SK-N-SH (cell line): Measurements from ENCODE around the gene LHX6. TPM values are rescaled to one million over a fixed set of nuclear protein-coding genes. Genes with fewer than 3 reads are reported as not detected.

Experiments
- CTCF ChIA-PET: fragments of 300-600, 350-600 bp; formaldehyde crosslinking; extraction: SDS; loops from one replicate; lab custom pipeline; 2021; lab: Yijun Ruan, JAX
- POLR2A ChIA-PET: fragments of 350-600 bp; sonication (Branson Sonifier 250); formaldehyde crosslinking; extraction: SDS; loops from one replicate; lab custom pipeline; 2020; ENCODE audit warnings: antibody characterized with exemption, inconsistent platforms; lab: Yijun Ruan, JAX
- DNase-seq: peaks from one replicate; pipeline ENCODE4 v3.0.0; 2012
- H2AFZ ChIP-seq: fragments of 200-600 bp; sonication (generic); 2 replicates; pipeline ENCODE4 v1.8.1; 2016; ENCODE audit warnings: antibody characterized with exemption, mild to moderate bottlenecking, low read depth
- H3F3A ChIP-seq: fragments of 200-600 bp; sonication (generic); replicated peaks from 2 replicates; pipeline ENCODE3; 2016; ENCODE audit warnings: antibody characterized with exemption, mild to moderate bottlenecking; ENCODE audit not compliant: insufficient read depth
- H3K27ac ChIP-seq, 2 experiments: fragments of 200-500 bp in 1 of 2; fragments of 200-600 bp in 1 of 2; sonication (Bioruptor generic) in 1 of 2; sonication (generic), shearing (Covaris generic) in 1 of 2; 2 replicates each; pipeline versions ENCODE4 v1.5.1 to v1.6.1; 2014 to 2016; ENCODE audit warnings: low read depth in 2 of 2, inconsistent platforms in 1 of 2, low read length in 1 of 2, mild to moderate bottlenecking in 1 of 2, mixed read lengths in 1 of 2
- H3K27me3 ChIP-seq: fragments of 200-600 bp; sonication (generic), shearing (Covaris generic); 2 replicates; pipeline ENCODE4 v1.6.1; 2016; ENCODE audit warnings: mixed run types; ENCODE audit not compliant: insufficient read depth
- H3K36me3 ChIP-seq, 2 experiments: fragments of 200-500 bp in 1 of 2; fragments of 200-600 bp in 1 of 2; sonication (Bioruptor generic) in 1 of 2; sonication (generic) in 1 of 2; replicated peaks in 1 of 2; 2 replicates each; pipeline versions ENCODE3 to v1.5.1; 2014 to 2016; ENCODE audit warnings: low read length in 1 of 2, mild to moderate bottlenecking in 1 of 2; ENCODE audit not compliant: insufficient read depth in 2 of 2, control insufficient read depth in 1 of 2
- H3K4me1 ChIP-seq, 2 experiments: fragments of 200-500 bp in 1 of 2; fragments of 200-600 bp in 1 of 2; sonication (Bioruptor generic) in 1 of 2; sonication (generic), shearing (Covaris generic) in 1 of 2; 2 replicates each; pipeline versions ENCODE4 v1.5.1 to v1.6.1; 2014 to 2016; ENCODE audit warnings: low read depth in 1 of 2, low read length in 1 of 2, mixed run types in 1 of 2; ENCODE audit not compliant: insufficient read depth in 2 of 2, control insufficient read depth in 1 of 2
- H3K4me2 ChIP-seq: fragments of 200-600 bp; sonication (generic), shearing (Covaris generic); 2 replicates; pipeline ENCODE4 v1.6.1; 2017; ENCODE audit warnings: mixed run types
- H3K4me3 ChIP-seq, 2 experiments: fragments of 200-500 bp in 1 of 2; fragments of 200-600 bp in 1 of 2; sonication (Bioruptor generic) in 1 of 2; sonication (generic), shearing (Covaris generic) in 1 of 2; 2 replicates each; pipeline versions ENCODE4 v1.5.1 to v1.8.1; 2014 to 2016; ENCODE audit warnings: low read depth in 2 of 2, inconsistent platforms in 1 of 2, low read length in 1 of 2, mild to moderate bottlenecking in 1 of 2, mixed read lengths in 1 of 2, moderate library complexity in 1 of 2
- H3K79me2 ChIP-seq: fragments of 200-600 bp; sonication (generic); 2 replicates; pipeline ENCODE4 v1.8.1; 2017; ENCODE audit warnings: mild to moderate bottlenecking; ENCODE audit not compliant: insufficient read depth
- H3K9ac ChIP-seq: fragments of 200-600 bp; sonication (generic); 2 replicates; pipeline ENCODE4 v1.6.1; 2017; ENCODE audit warnings: mixed run types
- H3K9me2 ChIP-seq: fragments of 200-600 bp; sonication (generic); 2 replicates; pipeline ENCODE4 v1.6.1; 2017; ENCODE audit warnings: mixed run types
- H3K9me3 ChIP-seq: fragments of 200-600 bp; sonication (generic); 2 replicates; pipeline ENCODE4 v1.6.1; 2017; ENCODE audit warnings: mixed run types, mild to moderate bottlenecking, moderate library complexity
- H4K20me1 ChIP-seq: fragments of 200-600 bp; sonication (generic); 2 replicates; pipeline ENCODE4 v1.6.1; 2017; ENCODE audit warnings: mild to moderate bottlenecking, mixed run types; ENCODE audit not compliant: insufficient read depth
- ELF1 ChIP-seq: IDR thresholded peaks from 2 replicates; pipeline ENCODE4 v1.4.0; 2012
- FOSL2 ChIP-seq: IDR thresholded peaks from 2 replicates; pipeline ENCODE4 v1.4.0; 2012; ENCODE audit warnings: low read depth, mild to moderate bottlenecking, moderate library complexity, borderline replicate concordance
- FOXJ3 ChIP-seq: sonication (generic); formaldehyde crosslinking; IDR thresholded peaks from 2 replicates; pipeline ENCODE4 v1.5.1; 2020; ENCODE audit warnings: mild to moderate bottlenecking, missing genetic modification reagents
- GABPA ChIP-seq: IDR thresholded peaks from 2 replicates; pipeline ENCODE4 v1.4.0; 2012; ENCODE audit warnings: low read depth, mild to moderate bottlenecking
- JUND ChIP-seq: IDR thresholded peaks from 2 replicates; pipeline ENCODE4 v1.4.0; 2012
- RCOR1 ChIP-seq: fragments of 150-350 bp; IDR thresholded peaks from 2 replicates; pipeline ENCODE4 v1.6.1; 2017; ENCODE audit warnings: antibody characterized with exemption, low read length
- REST ChIP-seq: IDR thresholded peaks from 2 replicates; pipeline ENCODE4 v1.6.1; 2012; ENCODE audit warnings: mild to moderate bottlenecking, low read depth, low read length, moderate library complexity
- SIN3A ChIP-seq: IDR thresholded peaks from 2 replicates; pipeline ENCODE4 v1.6.1; 2012; ENCODE audit warnings: low read depth, mild to moderate bottlenecking, low read length, moderate library complexity, borderline replicate concordance
- SMC3 ChIP-seq: IDR thresholded peaks from 2 replicates; pipeline ENCODE4 v1.6.1; 2012; ENCODE audit warnings: low read depth, low read length, improper control_type of control experiment
- WGBS: methylation state at CpG from one replicate; pipeline ENCODE4 v1.1.6; 2017; ENCODE audit warnings: low lambda C conversion rate; 5-methylcytosine and 5-hydroxymethylcytosine counted together
- polyA plus RNA-seq, 3 experiments: library from polyadenylated mRNA; depleted of rRNA; stranded (reverse); fragments of >200 nt; gene quantifications; 2 replicates each; pipeline ENCODE4 v1.2.3, GENCODE V29; 2012
- TF ChIP-seq, protein P1 (sequence below): IDR thresholded peaks from 2 replicates; pipeline ENCODE4 v1.4.0; 2012; ENCODE audit warnings: low read depth
- TF ChIP-seq, protein P2 (sequence below): IDR thresholded peaks from 2 replicates; pipeline ENCODE4 v1.4.0; 2012; ENCODE audit warnings: low read depth, borderline replicate concordance
- TF ChIP-seq, protein P3 (sequence below): IDR thresholded peaks from 2 replicates; pipeline ENCODE4; 2012

LHX6 gene
- polyA plus RNA-seq, 1 of the 3 experiments (the other 2 are of a cell fraction) = 0.02 TPM

DNA sequence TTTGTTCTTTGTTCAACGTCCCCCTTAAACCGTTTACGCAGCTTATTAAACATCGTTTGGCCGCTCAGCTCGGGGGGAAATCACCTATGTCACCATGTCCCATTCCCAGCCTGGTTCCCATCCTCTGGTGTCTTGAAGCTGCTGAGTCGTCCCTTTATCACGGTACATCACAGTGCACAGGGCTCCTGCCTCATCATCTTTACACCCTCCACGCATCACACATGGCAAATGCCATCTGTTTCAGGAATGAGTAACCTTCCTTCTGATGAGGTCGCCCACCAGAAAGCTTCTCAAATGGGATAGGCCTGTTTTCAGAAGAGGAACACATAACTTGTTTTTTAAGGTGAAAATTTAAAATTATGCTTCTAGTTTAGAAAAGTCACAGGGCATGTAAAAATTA is 7.9 kb upstream of the LHX6 start:
- Histone ChIP-seq H3K36me3 (peaks cover 21 to 26% of the 10 kb centered on the region in 2 experiments), H3K27me3 (peaks cover 14% of the 10 kb centered on the region; the same call in 1 of the 2 replicates), H3K9ac (no peak overlapping the region), H3K79me2 (no peaks in the 10 kb centered on the region), H3K9me3 (no peaks in the 10 kb centered on the region), H3K9me2 (no peaks in the 10 kb centered on the region), H4K20me1 (no peaks in the 10 kb centered on the region), H3K4me1 (no peaks in the 10 kb centered on the region), H3K27ac (no peak overlapping the region), H2AFZ (no peak overlapping the region), H3K4me3 (no peak overlapping the region), H3K4me2 (no peak overlapping the region), H3F3A (no peaks in the 10 kb centered on the region)
- no peak for DNase-seq
- TF ChIP-seq SMC3 (no peak), JUND (no peak), FOXJ3 (no peak), GABPA (no peak), FOSL2 (no peak), ELF1 (no peak), RCOR1 (no peak), SIN3A (no peak), REST (no peak)
- TF ChIP-seq, protein P1, sequence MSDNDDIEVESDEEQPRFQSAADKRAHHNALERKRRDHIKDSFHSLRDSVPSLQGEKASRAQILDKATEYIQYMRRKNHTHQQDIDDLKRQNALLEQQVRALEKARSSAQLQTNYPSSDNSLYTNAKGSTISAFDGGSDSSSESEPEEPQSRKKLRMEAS = no peak
- TF ChIP-seq, protein P2, sequence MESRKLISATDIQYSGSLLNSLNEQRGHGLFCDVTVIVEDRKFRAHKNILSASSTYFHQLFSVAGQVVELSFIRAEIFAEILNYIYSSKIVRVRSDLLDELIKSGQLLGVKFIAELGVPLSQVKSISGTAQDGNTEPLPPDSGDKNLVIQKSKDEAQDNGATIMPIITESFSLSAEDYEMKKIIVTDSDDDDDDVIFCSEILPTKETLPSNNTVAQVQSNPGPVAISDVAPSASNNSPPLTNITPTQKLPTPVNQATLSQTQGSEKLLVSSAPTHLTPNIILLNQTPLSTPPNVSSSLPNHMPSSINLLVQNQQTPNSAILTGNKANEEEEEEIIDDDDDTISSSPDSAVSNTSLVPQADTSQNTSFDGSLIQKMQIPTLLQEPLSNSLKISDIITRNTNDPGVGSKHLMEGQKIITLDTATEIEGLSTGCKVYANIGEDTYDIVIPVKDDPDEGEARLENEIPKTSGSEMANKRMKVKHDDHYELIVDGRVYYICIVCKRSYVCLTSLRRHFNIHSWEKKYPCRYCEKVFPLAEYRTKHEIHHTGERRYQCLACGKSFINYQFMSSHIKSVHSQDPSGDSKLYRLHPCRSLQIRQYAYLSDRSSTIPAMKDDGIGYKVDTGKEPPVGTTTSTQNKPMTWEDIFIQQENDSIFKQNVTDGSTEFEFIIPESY = no peak
- TF ChIP-seq, protein P3, sequence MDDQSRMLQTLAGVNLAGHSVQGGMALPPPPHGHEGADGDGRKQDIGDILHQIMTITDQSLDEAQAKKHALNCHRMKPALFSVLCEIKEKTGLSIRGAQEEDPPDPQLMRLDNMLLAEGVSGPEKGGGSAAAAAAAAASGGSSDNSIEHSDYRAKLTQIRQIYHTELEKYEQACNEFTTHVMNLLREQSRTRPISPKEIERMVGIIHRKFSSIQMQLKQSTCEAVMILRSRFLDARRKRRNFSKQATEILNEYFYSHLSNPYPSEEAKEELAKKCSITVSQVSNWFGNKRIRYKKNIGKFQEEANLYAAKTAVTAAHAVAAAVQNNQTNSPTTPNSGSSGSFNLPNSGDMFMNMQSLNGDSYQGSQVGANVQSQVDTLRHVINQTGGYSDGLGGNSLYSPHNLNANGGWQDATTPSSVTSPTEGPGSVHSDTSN = no peak
- POLR2A ChIA-PET = no interaction called here
- WGBS = 82% methylated on average over 10 of the region's 10 CpGs
- CTCF ChIA-PET = interaction anchor here (1.0 kb wide), 1 partner anchor 203 kb away, joined by 4 read pairs; no protein-coding TSS in a partner anchor
